NCI-H69 (cell line): ENCODE results near the gene IGDCC3.
A peak's percentile ranks its signal among the peaks of the same experiment; 100 is the strongest.

Experiments
- DNase-seq: peaks from one replicate; lab custom pipeline; 2025; lab: John Stamatoyannopoulos, UW

IGDCC3 gene

DNA sequence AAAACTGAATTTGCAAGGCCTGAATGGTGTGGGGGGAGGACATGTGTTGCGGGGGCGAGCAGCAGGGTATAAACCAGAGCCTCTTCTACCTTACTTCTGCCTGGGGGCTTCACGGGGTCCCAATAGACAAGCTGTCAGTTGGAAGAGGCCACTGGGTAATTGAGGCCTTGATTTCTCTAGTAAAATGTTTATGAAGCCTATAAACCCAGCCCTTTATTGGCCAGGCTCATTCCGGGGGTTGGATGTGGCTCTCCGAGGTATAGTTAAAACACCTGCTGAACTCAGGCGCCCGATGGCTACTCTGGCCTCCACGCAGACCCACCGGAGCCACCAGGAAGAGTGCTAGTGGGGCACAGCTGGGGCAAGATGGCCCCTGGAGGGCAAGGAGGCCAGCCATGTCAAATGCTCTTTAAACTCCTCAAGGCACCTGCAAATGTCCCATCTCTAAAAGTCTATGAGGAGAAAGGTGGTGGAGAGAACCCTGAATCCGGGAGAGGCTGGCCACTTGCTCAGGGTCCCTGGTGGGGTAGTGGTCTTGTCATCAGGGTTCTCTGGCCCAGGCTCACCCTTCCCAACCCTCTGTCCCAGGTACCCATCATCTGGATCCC is 34.3 kb downstream of the IGDCC3 start:
- no peak for DNase-seq

DNA sequence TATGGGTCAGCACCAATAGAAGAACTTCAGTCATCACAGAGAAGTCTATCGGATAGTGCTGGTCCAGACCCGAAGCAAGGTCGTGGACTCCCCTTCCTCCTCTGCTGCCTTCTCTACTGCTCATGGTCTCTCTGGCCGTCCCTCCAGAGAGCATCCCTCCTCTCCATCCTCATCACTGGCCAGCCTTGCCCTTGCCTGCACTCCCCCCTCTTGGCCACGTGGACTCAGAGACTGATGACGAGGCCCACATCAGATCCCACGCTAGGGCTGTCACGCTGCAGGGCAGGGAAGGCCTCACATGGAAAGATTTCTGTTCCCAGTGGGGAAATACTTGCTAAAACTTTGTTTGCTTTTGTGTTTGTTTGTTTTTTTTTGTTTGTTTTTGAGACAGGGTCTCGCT is 35.3 kb downstream of the IGDCC3 start:
- no peak for DNase-seq

DNA sequence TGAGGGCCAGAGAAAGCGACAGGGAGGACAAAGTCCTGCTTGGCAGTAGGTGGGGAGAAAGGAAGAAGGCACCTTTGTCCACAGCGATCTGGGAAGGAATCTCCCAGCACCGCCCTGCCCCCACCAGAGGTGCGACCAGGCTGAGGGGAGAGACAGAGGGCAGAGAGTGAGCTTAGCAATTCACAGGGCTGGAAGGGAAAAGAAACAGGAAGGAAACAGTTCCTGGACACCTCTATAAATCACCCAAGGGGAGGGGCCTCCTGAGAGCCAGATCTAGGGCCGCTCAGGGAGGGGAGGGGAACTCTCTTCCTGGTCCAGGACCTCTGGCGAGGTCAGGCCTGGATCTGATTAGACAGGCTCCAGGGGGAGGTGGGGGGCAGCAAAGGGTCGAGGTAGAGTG is 37.9 kb downstream of the IGDCC3 start:
- DNase-seq, result peak; percentile 27

DNA sequence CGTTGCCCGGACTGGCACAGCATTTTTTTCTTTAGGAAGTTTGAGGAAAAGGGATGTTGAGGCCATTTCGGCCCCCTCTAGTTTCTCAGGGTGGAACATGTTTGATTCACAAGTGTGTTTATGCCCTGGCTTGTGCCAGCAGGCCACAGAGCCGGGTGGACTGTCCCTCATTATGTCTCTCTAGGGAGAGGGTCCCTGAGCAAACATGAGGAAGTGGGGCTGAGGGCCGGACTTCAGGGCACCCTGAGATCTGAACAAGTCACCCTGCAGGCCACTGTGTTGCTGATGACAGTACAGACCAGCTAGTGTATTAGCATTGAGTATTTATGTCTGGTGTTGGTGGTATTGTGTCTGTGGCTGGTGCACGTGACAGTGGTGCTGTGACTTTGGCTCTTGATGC is 38.4 kb downstream of the IGDCC3 start:
- DNase-seq, result no peak

DNA sequence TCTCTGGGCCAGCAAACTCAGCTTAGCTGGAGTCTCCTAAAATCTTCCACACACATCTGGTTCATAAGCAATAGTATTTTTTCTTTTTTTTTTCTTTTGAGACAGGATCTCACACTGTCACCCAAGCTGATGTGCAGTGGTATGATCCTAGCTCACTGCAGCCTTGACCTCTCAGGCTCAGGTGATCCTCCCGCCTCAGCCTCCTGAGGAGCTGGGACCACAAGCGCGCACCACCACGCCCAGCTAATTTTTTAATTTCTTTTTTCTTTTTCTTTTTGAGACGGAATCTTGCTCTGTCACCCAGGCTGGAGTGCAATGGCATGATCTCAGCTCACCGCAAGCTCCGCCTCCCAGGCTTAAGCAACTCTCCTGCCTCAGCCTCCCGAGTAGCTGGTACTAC is 39.0 kb downstream of the IGDCC3 start:
- no peak for DNase-seq

DNA sequence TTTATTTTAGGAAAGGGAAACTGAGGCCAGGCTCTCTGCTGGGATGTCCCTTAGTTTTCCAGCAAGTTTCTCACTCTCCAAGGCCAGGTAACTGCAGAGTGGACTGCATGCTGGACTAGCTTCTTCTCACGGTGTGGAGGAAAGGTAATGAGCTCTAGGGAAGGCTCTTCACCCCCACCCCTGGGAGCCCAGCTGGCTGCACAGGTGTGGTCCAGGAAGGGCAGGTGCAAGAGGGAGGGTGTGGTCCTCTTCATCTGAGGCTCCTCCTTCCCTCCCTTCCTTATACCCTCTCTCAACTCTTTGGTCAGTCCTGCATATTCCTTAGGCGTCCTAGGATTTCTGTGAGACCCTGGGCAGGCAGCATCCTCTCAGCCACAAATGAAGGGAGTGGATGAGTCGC is 39.4 kb downstream of the IGDCC3 start:
- DNase-seq, result peak; percentile 92

DNA sequence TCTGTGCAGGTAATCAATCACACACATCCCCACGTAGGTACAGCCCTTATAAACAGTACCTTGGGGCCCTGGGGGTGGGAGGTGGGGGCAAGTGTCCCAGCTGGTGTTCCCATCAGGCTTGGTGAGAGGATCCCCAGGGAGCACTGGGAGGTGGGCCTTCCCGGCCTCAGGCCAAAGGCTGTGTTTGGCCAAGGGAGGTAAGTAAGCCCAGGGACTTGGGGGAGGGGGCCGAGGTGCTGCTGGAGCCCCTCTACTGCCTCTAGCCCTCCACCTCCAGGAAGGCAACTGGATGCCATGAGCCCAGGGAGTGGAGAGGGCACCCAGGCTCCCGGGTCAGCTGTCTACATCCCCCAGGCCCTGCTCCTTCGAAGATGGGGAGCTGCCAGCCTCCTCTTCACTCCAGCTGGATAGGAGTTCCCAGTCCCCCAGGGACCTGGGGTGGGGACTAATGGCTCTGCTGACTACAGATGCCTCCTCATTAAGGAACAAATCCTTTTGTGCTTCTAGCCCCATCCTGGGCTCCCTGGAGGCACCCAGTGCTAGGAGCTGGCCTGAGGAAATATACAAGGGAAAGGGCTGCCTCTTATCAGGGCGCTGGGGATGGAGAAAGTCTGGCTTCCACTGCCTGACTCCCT is 40.2 kb downstream of the IGDCC3 start:
- DNase-seq, result peak; percentile 98

DNA sequence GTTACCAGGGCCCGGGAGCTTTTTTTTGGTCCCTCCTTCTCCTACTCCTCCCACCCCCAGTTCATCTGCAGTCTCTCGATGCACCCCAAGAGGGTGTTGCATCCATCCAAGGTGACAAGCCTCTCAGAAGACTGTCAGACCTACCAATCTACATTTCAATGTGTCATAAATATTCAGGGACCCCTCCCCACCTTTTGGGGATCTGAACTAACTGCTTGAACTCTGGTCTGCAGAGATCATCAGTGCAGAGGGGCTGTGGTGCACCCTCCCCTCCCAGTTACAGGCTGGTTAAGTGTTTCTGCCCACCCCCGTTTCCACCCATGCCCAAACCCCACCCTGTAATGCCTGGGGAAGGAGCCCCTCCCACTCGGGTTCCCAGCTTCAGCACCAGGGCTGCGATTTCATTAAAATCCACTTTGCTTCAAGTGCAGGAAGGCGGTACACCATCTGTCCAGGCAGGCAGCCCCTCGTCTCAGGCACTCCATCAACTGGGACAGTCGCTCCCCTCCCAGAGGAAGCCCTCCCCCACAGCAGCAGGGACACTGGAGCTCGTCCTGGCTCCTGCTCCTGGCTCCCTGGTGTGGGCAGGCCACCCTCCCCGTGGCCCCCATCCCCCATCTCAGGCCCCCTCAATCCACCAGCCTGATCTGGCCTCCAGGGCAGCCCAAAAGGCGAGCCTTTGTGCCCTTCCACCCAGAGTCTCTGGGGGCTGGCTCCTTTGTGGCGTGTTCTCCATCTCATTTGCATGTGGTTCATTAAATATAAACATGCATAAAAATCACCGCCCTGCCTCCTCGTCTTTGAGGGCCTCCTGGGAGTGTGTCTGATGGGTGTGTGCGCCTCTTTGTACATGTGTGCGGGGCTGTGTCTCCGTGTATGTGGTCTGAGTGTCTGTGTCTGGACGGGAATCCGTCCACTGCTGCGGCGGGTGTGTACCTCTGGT is 41.0 kb downstream of the IGDCC3 start:
- peak; percentile 91 for DNase-seq

DNA sequence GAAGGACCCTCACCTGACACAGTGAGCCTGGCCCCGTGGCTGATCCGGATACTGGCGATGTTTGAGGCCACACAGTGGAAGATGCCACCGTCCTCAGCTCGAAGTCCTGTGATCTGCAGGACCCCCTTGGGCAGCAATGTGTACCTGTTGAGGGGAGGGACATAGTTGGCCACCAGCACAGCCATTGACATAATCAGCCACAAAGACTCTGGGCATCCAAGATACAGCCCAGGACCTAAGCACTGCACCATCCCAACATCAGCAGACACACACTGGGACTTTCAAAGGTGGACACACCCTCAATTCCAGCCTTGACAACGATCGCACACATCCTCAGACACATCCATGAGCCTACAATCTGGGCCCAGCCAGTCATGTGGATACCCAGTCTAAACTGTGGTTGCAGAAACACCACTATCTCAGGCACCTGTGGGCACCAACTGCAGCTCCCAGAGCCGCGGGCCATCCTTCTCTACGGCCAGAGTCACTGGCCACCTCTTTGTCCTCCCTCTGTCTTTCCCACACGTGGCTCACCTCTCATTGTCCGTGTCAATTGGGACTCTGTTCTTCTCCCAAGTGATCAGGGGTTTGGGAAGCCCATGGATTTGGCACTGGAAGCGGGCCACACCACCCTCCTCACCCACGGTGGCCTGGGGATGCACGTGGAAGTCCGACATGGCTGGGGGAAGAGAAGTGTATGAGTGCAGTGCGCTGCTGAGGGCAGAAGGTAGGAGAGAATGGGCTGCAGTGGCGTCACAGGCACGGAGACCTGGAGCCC is 42.3 kb downstream of the IGDCC3 start:
- no peak for DNase-seq

DNA sequence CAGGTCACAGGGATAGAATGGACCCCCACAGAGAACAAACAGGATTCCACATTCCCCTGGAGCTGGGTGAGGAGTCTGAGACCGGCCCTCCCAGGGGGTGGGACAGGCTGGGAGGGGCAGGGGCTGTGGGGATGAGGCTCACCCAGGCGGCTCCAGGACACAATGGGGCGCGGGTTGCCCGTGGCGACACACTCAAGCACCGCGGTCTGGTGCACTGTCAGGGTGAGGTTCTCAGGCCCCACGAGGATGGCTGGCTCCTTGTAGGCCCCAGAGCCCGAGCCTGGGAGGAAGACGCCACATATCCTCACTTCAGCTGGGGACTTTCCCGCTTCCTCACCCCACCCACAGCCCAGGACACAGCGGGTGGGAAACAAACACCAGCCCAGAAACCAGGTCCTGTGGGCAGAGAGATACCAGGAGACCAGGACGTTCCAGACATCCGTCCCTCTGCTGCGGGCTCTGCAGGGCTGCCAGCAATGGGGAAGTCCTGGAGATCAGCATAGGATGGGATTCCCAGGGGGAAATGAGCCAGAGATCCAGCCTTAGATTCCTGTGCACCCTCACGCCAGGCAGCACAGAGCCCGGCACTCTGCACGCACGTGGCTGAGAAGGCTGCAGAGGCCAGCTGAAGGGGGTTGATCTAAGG is 43.1 kb downstream of the IGDCC3 start:
- DNase-seq, result peak; percentile 68

DNA sequence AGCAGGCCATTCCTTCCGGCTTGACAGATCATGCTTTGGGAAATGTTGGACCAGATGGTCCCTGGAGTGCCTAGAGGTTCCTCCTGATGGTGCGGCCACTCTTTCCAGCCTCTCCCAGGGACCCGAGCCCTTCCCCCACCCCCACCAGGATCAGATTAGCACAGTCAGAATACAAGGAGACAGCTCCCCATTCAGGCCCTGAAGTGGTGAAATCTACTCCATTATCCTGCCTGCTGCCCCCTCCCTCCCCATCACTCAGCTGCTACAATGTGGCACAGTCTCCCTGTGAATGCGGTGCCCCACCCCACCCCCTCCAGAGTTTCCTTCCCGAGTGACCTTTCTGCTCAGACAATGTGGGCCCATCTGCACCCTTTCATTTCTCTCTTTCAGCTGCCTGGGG is 43.9 kb downstream of the IGDCC3 start:
- peak; percentile 64 for DNase-seq

DNA sequence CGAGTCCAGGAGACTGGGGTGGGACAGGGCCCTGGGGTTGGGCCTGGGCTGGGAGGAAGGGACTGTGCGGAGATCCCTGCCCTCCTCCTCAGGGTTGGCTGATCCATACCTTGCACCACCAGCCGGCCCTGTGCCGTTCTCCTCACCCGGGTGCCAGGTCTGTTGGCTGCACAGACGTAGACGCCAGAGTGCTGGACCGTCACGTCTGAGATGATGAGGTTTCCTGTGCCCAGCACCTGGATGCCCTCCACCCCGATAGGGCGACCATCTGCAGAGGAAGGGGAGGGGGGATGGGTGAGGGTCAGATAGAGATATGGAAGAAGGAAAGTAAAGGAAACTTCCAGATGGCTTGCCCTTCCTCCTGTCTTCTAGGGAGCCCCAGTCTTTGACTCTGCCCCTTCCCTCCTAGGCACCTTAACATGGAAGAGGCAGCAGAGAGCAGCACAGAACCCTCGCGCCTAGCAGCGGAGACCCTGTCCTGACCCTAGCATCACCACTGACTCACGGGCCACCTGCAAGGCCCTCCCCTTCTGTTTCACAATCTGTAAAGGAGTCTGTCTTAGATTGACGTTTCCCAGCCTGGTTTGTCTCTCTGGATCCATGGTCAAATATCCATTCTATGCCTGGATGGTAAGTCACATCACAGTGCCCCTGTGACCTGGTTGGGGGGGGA is 44.5 kb downstream of the IGDCC3 start:
- peak; percentile 43 for DNase-seq

DNA sequence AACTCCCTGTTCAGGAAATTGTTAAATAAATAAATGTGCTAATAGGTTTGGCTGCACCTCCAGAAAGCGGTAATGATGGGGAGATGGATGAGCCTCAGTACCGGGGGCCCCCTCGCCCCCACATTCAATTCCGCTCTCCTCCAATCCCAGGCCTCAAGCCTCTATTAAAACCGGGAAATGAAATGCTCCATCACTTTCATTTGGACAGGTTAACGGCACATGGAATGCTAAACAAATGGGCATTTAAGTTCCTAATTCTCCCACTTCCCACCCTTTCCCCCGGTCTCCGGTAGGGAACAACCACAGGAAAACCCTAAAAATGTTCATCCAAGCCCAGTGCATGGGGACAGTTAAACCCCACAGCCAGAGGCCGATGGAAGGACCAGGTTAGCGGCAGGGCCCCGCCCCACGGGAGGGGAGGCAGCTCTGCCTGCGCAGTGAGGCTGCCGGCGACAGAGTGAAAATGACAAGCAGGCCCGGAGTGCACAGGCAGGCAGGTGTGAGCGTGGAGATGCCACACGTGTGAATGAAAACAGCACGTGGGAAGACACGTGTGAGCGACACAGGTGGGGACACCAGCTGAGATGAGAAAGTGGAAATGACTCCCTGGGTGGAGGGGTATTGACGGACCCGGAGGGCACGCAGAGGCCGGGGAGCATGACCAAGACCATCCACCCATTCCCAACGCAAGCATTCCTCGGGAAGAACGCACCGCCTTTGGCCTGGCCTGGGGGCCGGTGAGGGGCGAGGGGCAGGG is 45.2 kb downstream of the IGDCC3 start:
- DNase-seq, result peak; percentile 33

DNA sequence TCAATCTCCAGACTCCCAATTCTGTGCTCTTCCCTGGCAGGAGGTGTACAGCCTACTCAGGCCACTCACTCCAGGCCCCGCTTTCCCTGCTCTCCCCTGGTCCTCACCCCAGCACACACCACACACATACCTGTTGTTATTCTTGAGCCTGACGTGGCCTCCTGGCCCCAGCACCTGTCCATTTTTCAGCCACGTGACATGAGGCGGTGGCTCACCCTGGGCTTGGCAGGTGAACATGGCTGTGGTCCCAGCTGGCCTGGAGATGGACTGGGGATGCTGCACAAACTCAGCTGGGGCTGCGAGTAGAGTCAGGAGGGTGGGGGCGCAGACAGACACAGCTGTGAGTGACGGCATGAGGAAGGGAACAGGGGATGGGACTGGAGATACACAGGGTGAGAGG is 46.0 kb downstream of the IGDCC3 start:
- no peak for DNase-seq

DNA sequence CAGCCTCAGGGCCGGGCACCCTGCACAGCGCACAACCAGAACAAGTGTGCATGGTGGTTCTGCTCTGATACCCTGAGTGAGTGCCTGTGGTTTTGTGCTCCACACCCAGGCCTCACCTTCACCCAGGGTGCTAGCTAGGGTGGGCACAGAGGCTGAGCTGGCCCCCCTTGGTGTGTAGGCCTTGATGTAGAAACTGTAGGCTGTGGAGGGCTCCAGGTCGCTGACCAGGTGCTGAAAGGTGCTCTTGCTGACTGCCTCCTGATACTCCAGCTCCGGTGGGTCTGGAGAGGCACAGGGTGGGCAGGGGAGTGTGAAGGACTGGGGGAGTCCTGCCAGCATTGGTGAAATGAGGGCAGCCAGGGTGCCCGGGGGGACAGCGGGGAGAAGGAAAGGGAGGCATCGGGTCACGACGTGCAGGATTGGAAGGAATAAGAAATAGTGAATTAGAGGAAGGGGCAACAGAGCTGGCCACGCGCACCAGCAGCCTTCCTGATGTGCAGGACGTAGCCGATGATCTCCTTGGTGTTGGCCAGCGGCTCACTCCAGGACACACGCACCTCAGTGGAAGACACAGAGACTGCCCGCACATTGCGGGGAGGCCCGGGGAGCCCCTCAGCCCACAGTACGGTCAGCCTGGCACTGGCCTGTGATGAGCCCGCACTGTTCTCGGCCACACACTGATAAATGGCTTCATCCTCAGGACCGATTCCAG is 46.7 kb downstream of the IGDCC3 start:
- DNase-seq, result no peak

DNA sequence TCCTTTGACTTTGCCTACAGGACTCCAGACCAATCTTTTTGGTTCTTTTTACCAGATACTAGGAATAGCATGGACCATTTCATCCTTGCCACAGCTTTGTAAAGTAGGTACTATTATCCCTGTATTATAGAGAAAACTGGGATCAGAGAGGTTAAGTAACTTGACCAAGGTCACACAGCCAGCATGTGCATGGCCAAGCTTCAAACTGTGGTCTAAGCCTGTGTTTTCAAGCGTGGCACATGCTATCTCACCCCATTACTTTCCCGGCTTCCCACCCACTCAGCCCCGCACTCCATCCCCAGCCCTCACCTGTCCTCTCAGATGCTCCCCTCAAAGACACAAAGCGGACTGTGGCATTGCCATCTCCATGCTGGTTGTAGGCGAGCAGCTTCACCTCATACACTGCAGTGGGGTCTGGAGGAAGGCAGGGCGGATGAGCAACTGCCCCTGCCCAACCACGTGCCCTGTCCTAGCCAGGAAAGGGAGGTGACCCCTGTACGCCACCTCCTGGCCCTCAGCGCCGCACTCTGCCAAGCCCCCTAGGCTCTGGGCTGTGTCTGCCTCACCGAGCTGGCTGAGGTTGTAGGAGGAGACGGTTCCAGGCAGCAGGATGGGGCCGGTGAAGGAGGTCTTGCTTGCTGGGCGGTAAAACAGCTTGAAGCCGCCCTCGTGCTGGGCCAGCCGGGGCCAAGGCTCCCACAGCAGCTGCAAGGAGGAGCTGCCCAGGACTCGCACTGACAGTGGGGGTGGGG is 47.6 kb downstream of the IGDCC3 start:
- DNase-seq, result no peak

DNA sequence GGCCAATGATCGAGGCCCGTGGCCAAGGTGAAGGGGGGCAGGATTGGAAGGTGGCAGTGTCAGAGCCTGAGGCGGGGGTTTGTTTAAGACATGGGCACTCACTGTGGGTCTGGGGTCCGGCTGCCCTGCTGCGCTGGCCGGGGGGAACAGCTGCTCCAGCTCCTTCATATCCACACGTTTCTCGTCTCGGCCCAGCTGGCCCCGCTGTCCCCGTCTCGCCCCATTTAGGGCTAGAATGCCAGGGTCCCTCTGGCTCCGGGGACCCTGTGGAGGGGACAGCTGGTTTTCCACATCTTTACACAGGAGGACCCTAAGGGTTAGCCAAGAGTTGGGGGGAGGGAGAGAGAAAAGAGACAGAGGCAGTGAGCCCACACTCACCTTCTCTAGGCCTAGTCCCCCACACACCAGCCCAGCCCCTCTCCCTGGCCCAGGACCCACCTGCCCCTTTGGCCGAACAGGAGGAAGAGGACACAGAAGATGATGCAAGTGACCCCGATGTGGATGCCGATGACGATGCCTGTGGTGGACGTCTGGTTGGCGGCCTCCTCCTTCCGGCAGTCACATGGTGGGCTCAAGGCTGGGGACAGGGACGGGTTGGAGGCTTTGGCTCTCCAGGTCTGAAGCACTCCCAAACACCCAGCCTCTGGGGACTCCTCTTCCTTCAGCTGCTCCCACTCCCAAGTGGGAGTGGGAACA is 48.4 kb downstream of the IGDCC3 start:
- DNase-seq, result no peak

DNA sequence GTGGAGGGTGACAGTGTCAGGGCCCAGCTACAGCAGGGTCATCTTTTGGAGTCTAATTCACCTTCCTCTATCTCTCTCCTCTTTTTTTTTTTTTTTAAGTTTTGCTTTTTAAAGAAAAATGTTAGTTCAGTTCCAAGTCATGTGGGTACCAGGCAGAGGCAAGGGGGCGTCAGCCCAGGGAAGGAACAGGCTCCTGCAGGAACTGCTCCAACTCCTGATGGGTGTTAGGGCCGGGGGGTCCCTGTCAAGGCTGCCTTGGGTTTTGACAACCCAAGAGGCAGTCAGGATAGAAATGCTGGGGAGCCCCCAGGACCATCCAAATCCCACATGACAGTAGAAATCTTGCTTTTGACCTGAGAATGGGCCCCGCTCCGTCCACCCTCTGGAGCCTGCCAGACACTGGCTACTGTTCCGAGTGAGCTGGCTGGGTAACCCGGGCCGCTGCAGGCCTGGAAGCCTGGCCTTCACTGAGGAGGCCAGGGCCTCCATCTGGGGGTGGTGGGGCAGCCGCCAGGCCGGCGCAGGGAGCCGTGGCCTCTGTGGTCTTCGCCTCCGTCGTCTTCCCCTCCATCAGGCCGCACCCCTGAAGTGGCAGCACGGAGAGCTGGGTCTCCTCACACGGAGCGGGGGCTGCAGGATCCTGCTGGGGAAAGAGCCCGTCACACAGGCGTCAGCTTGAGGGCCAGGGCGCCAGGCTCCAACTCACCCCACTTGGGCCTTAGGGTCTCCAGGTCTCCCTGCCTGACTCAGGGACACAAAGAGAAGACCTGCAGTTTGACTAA is 49.1 kb downstream of the IGDCC3 start:
- DNase-seq, result no peak
